ENCODE data around the gene TRAF1.

- TF ChIP-seq EZH2phosphoT487 (IDR thresholded peaks at IDR 0.05; ENCODE audit: low read depth) = no peak
- no peak for TF ChIP-seq CTCF (IDR thresholded peaks at IDR 0.05; ENCODE audit: low read depth, low read length)
Measured at GRCh38 chr9:120870206-120870605, 56.4 kb downstream of the TRAF1 start.
